Activated CD8-positive, alpha-beta memory T cell treated with anti-CD3 and anti-CD28 coated beads for 36 hours (primary cell): ENCODE results near the gene CCDC138. TPM values are rescaled to one million over a fixed set of nuclear protein-coding genes. Genes with fewer than 3 reads are reported as not detected.

Source experiments
- CTCF ChIA-PET: fragments of 350-600 bp; sonication (Branson Sonifier 250); formaldehyde crosslinking; loops from one replicate; lab custom pipeline; 2021; ENCODE audit warnings: antibody characterized with exemption; lab: Charles Lee
- POLR2A ChIA-PET: fragments of 350-600 bp; sonication (Branson Sonifier 250); formaldehyde crosslinking; loops from one replicate; lab custom pipeline; 2021; ENCODE audit warnings: antibody characterized with exemption; lab: Charles Lee
- total RNA-seq, 2 experiments: library from RNA; stranded (reverse); gene quantifications; one replicate each; pipeline ENCODE4 v1.2.3, GENCODE V29; 2021

CCDC138 gene
- total RNA-seq, 2 experiments from 2014 or later, result 14.0 to 16.0 TPM

DNA sequence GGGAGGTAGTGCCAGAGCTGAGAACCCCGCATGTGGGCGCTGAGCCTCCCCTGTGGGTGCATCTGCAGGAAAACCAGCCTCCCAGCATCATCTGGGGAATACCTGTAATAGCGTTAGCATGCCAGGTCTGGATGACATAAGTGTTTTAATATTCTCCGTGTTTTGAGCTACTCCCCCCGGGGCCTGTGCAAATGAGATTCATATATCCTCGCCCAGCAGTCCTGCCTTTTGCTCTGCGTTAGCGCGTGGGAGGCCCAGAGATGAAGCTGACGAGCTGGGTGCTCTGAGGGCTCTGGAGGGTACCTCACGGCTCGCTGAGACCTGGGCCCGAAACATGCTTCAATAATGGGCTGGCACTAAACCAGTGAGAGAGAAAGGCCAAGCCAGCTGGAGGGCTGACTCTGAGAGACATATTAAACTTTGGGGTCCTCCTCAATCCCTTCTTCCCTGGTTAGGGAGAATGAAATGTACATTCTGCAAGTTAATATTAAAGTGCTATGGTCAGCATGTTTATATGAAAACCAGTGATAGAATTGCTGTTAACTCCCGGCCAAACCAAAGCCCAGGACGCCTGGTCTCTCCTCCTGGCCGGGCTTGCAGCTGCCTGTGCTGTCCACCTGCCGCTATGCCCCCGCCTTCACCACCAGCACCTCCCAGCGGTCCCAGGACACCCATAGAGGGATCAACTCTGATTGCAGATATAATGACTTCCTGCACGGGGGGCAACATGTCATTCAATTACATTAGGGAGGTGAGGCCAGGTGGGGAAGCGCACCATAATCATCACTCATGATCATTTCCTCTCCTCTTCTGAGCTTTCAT, 125.4 kb downstream of the CCDC138 start:
- CTCF ChIA-PET, result no interaction called here
- POLR2A ChIA-PET, result no interaction called here

DNA sequence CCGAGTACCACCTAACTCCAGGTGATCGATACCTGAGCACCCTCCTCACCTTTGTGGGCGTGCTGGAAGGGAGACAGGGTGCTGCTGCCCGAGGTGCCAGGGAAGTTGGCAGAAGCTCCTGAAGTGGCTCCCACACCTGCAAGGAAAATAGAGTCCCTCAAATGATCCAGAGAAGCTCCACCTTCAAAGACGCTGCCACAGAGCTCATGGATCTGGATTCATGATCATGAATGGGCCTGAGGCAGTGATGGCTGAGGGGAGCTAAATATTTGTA, 126.0 kb downstream of the CCDC138 start:
- ChIA-PET CTCF (no interaction called here), POLR2A (no interaction called here)

DNA sequence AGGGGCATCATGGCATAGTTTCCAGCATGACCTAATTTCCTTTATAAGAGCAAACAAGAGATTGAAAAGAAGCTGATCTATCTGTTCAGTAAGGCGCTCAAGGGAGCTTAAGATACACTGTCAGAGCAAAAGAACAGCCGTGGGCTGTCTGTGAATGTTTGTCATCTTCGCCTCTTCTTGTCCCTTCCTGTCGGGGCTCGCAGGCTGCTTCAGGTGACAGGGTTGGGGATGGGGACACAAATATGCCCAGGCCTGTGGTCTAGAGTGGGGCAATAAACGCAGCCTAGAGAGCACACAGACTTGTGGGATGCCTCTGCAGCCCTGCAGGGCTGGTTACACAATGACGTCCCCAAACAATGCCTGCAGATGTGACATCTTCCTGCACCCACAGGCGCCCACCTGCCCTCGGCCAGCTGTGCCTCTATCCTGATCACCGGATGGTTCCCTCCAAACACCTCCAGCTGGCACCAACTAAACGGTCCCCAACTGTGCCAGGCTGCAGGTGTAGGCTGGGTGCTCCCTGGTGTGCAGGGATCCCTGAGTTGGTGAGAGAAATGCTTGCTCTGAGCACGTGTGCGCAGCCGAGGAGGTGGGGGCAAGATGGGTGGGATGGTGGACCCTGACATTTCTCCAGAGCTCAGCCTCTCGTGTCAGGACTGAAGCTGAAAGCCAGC, 129.7 kb downstream of the CCDC138 start:
- POLR2A ChIA-PET, result no interaction called here
- CTCF ChIA-PET, result no interaction called here

DNA sequence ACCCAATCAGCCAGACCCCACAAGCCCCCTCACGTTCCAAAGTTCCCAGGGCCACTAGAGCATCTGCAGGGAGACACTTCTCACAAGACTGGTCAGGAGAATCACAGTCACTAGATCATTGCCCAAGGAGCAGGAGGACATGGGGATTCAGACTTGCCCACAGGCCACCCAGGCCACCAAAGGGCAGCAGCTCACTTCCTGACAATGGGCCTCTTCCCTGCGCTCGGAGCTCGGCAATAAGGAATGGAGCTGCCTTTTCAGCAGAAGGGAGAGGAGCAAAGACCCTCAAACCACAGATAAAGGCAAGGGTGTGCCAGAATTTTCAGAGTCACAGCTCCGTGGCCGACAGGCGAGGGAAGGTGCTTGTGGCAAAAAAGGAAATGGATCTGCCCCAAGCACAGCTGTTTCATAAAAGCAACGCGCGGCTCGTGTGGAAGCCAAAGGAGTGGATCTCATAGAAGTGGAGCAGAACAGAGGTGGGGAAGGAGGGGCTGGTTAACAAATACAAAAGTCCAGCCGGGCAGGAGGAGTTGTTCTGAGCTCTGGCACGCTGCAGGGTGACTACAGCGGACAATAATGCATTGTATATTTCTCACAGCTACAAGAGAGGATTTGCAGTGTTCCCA, 130.3 kb downstream of the CCDC138 start:
- ChIA-PET CTCF (no interaction called here), POLR2A (no interaction called here)

DNA sequence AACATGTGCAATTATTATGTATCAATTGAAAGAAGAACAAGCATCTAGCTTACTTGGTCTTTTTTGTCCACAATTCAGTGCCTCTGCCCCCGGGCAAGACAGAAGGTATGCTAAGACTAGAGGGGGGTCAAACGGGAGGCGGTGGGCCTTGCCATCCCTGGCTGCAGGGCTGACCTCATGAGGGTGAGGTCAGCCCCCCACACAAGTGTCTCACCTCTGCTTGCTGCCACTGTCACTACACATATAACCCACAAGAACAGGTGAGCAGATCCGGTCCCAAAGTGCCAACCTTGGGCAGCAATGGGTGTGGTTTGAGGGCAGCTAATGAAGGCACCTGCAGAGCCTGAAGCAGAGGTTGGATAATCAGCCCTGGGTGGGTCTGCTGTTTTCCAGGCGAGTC, 131.0 kb downstream of the CCDC138 start:
- CTCF ChIA-PET, result no interaction called here

DNA sequence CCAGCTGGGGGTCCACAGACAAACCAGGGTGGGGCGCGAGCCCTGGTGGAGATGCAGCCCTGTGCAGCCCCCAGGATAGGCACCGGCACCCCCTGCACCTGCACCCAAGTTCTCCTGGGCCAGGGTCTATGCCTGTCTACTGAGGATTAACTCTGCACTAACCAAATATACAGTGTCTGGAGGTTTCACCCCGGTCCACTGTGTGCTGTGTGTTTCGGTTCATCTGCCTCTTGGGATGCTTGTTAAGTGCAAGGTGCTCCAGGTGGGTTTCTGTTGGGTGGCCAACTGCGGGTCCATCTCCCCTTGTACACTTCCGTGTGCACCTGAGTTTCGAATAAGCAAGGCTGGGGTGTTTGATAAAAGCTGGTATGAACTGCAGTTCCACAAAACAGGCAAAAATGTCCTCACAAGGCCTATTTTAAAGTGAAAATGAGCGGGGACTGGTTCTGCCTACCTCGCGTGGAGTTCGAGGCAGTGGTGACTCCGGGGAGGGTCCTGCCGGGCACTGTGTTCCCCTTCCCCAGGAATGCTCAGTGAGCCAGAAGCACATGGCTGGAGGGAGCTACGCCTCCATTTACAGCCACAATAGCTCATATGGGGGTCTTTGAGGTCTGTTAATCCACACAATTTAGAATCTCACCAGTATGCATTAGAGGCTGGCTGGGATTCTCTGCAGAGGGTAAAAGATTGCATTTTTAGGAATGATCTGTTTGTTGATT, 131.7 kb downstream of the CCDC138 start:
- ChIA-PET CTCF (no interaction called here), POLR2A (no interaction called here)

More for the DNA sequence above, 131.0 kb downstream of the CCDC138 start:
- POLR2A ChIA-PET, result no interaction called here

DNA sequence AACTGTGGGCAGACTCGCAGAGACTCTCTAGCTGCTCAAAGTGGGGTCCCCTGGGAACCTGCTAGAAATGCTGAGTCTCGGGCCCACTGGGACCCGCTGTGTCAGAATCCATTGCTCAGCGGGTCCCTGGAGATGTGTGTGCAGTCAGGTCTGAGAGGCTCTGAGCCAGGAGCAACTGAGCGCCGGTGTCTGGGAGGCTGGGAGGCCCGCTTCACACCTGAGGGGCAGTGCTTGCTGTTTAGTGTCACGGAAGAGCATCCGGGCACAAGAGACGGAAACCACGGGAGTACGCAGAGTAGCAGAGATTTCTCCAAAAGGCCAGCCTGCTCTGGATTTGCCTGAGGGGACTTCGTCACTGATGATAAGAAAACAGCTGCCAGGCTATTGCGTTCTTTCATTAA, 132.4 kb downstream of the CCDC138 start:
- ChIA-PET CTCF (no interaction called here), POLR2A (no interaction called here)

DNA sequence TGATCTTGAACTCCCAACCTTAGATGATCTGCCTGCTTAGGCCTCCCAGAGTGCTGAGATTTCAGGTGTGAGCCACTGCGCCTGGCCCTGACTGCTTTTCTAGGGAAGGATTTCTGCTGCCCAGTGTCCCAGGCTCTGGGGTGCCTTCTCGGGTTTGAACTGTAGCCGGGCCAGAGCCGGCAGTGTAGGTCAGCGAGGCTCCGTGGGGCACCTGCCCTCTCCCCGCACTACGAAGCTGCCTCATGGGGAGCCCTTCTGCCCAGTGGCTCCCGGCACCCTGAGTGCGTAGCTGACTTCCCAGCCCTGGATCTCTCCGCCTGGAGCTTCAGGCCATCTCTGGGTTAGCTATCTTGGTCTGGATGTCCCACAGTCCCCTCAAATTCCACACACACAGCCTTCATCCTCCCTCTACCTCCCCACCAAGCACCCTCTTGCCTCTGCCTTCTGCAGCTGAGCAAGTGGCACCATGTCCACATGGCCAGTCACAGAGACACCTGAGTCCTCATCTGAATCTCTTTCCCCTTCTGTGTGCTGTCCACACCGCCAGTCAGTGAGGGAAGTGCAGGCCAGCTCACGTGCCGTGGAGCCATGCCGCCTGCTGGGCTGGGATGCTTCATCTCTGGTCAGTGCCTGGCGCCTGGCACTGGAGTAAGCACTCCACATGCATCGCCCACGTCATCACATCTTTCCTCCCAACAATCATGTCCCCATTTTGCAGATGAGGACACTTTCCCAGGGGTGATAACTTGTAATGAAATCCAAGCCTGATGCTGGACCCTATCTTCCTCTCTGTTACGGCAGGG, 133.2 kb downstream of the CCDC138 start:
- POLR2A ChIA-PET, result no interaction called here
- CTCF ChIA-PET, result no interaction called here

DNA sequence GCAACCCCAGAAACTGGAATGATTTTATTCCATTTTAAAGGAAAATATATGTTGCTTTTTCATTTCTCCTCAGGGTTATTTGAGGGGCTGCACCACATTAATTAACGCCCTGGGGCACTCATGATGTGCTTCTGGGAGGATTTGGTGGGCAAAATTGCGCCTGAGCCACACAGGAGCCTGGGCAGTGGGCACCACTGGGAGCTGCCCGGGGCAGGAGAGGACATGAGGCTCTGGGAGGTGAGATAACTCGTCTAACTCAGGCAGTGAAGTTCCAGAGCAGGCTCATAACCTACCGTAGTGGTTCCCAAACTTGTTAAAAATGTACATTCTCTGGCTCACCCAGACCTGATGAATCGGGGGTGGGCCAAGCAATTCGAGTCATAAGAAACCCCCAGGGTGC, 134.1 kb downstream of the CCDC138 start:
- POLR2A ChIA-PET, result no interaction called here
- CTCF ChIA-PET, result interaction anchor here (0.5 kb wide), 1 partner anchor 105 kb away, joined by 3 read pairs; no protein-coding TSS in a partner anchor

DNA sequence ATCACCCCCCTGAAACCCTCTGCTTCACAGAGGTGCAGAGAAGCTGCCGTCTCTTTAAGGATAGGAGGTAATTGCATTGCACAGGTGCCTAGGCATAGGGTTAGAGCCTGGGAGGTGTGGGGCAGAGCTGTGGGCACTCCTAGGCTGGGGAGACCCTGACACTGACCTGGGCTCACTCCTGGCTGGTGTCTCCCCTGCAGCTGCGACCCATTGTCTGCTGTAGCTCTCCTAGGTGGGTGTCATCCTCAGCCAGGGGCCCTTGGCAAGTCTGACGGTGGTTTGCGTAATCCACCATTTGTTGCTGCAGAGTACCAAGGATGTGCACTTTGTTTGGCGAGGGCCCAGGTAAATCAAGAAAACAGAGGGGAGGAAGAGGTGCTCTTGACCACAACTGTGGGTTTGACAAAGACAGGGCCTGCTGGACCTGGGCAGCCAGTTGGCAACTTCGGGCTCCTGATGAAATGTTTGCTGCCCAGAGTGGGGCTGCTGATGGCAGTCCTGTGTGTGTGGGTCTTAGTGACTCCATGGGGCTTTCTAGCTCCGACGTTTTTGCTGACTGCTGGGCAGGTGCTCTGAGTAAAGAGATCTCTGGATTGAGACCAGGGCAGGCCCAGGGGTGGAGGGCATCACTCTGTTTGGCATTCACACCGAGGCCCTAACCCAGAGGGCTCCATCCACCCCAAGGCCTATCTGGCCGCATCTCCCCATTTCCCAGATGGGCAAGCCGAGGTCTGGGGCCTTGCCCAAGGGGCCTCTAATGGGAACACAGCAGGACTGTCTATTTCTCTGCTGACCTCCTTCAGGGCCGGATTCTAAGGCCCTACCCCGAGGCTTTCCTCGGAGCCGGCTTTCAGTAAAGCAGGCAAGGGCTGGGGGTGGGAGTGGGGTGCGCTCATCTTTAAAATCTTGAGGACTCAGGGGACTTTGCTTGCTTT, 134.8 kb downstream of the CCDC138 start:
- ChIA-PET CTCF (interaction anchor here (0.5 kb wide), 1 partner anchor 104 kb away, joined by 3 read pairs; no protein-coding TSS in a partner anchor), POLR2A (no interaction called here)

DNA sequence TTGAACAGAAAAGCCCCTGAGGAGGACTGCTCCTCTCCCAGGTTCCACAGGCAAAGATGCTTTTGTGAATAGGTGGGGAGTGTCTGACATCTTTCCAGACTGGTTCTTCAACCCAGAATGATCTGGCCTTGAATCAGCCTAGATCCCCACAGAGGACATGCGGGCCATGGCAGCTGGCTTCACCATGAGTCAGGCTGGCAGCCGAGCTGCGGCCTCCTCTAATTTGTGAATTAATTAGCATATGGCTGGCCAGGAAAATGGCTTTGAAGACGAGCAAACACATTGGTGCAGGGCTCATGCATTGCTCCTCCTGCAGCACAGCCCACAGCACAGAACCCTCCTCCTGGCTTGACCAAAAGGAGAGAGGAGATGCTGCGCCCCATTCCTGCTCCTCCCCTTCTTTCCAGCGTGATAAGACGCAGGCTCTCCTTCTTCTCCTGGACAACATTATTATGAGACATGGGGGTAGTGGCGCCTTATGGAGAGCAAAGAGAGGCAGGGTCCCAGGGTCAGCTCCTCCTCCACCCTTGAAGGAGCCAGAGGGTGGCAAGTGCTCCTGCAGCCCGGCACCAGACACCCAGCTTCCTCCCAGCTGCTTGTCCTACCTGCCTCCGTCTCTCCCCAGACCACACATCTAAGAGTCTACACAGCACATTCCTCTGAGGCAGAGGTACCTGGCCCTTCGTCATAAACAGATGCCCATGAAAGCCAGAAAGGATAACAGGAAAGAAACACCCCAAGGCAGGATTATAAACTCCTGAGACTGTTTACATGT, 135.8 kb downstream of the CCDC138 start:
- ChIA-PET POLR2A (no interaction called here), CTCF (no interaction called here)

DNA sequence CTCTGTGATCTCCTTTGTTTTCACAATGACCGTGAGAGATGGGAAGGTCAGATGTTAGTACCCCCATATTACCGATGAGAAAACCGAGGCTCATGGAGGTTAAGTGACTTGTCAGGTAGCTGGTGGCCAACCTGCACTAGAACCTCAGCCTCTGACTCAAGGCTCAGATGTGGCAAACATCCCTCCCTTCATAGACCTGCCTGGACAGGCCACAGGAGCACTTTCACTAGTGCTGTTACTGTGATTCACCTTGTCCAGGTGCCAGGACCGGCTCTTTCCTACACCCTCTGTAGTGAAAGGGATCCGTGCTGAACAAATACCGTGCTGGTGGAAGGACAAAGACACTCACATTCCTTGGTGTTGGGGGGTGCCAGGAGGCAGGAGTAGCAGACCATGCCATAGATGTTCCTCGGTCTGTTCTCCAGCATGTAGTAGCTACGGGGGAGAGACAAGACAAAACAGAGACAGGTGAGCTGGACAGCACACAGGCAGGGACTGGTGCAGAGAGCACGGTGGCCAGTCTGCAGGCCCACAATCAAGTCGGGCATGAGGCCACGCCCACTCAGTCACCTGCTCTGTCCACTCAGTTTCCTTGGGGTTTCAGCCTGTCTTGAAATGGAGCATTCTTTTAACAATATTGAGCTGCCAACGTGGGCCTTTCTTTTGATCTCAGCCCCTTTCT, 136.6 kb downstream of the CCDC138 start:
- ChIA-PET POLR2A (no interaction called here), CTCF (interaction anchor here (0.6 kb wide), 1 partner anchor 757 kb away, joined by 3 read pairs; no protein-coding TSS in a partner anchor)

DNA sequence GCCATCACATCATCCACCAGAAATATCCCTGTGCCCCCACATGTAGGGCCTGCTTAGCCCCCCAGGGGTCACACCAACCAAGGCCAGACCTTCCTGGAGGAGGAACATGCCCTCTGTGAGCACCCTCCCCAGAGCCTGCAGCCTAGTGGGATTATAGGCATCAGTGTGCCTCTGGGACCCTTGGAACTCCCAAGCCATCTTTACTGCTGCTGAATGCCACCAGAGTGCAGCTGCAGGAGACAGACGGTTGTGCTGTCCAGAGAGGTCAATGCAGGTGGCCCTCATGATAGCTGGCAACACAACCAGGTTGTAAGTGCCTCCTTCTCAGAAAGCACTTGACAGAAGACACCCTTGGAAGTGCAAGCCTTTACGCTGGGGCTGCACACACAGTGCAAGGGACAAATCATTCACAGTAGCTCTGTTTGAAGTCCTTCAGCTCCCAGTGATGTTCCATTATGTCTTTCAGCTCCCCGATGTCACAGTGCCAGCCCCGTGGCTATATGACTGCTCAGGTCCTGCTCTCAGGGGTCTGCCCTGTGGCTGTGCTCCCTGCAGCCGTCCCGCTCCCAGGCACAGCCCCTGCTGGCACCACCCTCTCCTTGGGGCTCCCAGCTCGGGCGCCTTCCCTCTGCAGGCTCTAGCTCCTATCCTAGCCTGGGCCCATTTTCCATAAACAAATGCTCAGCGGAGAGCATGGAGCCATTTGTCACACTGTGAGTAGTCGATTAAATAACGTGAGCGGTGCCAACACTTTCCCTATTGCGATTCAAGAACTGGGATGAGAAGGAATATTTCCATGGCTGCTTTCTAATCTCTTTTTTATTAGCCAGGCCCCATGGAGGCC, 137.4 kb downstream of the CCDC138 start:
- CTCF ChIA-PET, result interaction anchor here (0.6 kb wide), 1 partner anchor 1256 kb away, joined by 3 read pairs; no protein-coding TSS in a partner anchor
- POLR2A ChIA-PET, result no interaction called here

DNA sequence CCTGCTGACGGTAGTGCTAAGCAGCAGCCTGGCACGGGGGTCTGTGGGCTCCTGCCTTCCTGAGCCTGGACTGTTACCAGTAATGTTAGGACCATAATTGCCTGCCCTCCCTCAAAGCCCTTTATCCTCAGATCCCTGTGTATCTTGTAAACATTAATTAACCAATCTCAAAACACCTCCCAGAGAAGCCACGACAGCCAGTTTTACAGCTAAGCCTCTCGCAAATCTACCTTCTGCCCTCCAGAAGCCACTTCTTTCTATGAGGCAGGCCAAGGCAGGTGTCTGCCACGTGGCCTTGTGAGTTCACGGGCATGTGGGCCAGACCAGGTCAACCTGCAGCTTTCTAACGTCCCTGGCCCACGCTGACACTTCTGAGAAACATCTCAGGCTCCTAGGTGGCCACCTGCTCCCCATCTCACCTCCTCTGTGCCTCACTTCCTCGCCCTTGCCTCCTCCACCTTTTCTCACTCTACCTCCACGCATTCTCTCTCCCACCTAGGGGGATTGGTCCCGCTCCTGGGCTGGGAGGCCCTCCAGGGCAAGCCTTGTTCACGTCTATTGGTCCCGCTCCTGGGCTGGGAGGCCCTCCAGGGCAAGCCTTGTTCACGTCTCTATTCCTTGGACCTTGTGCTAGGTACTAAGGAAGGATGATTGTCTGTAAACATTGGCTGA, 138.1 kb downstream of the CCDC138 start:
- ChIA-PET CTCF (interaction anchor here (0.6 kb wide), 1 partner anchor 1255 kb away, joined by 3 read pairs; no protein-coding TSS in a partner anchor), POLR2A (no interaction called here)

DNA sequence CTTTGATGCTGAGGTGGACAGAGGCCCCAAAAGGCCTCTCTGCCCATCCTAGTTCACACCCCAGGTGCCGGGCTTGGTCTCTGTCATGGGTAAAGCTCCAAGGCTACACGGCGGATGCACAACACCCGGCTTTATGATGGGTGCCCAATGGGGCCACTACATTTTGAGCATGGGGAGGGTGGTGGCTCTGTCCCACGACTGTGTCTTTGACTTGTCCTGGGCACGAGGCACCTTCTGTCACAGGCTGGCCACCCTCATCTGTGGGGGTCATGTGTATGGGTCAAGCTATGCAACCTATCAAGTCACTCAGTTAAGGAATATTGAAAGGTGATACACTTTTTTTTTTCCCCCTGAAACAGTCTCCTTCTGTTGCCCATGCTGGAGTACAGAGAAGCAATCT, 138.7 kb downstream of the CCDC138 start:
- ChIA-PET CTCF (no interaction called here), POLR2A (no interaction called here)
